NT2/D1 (cell line): Measurements from ENCODE around the gene SMG6.

ENCODE experiments used
- YY1 ChIP-seq: IDR thresholded peaks from 2 replicates; pipeline ENCODE4 v1.6.1; 2011; ENCODE audit not compliant: insufficient read length, insufficient read depth
- ZNF274 ChIP-seq: IDR thresholded peaks from 2 replicates; pipeline ENCODE4 v1.6.1; 2011; ENCODE audit warnings: mild to moderate bottlenecking, low read depth, low read length

DNA sequence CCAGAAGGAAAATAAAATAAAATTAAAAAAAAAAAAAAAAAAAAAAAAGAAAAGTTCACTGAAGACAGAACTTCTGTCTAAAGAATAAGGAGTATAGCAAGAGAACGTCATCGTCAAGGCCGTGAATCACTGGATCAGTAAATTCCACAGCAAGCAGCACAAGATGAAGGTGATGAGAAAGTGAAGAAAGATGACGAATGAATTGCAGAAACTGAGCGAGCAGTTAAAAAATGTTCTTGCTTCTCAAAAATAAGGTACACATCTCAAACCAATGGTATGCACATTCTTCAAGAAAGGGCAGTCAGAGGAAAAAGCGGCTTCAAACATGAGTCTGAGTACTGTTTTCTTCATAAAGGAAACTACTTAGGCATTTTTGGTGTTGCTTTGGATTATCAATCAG lies 104.7 kb downstream of the SMG6 start:
- TF ChIP-seq YY1 (no peak), ZNF274 (no peak)
